Fibroblast of the aortic adventitia (primary cell): Measurements from ENCODE around the gene RNU1-1. TPM values are rescaled to one million over a fixed set of nuclear protein-coding genes. Genes with fewer than 3 reads are reported as not detected.
A peak's percentile ranks its signal among the peaks of the same experiment; 100 is the strongest.

Experiments
- DNase-seq: peaks from one replicate; pipeline ENCODE4 v3.0.0-alpha.2; 2010; ENCODE audit warnings: low read depth
- H3K4me3 ChIP-seq: 2 replicates; pipeline ENCODE4 v1.5.1; 2011; ENCODE audit warnings: low read depth, mild to moderate bottlenecking, control low read depth, low read length, moderate library complexity
- small RNA-seq: library from RNA; depleted of rRNA; stranded (forward); fragments of <200 nt; gene quantifications from one replicate; pipeline ENCODE3, GENCODE V24; 2012
- total RNA-seq: library from RNA; depleted of rRNA; stranded (reverse); fragments of >200 nt; gene quantifications from 2 replicates; pipeline ENCODE4 v1.2.3, GENCODE V29; 2012; ENCODE audit warnings: low replicate concordance
- TF ChIP-seq, protein P1 (sequence below): IDR thresholded peaks from 2 replicates; pipeline ENCODE4 v1.5.1; 2011; ENCODE audit warnings: mild to moderate bottlenecking, low read length, control low read depth, inconsistent platforms; ENCODE audit not compliant: insufficient read depth

RNU1-1 gene
- total RNA-seq, 1 donor = under 0.01 TPM

- H3K4me3 ChIP-seq = no peak overlapping the region
- no peak for DNase-seq
- TF ChIP-seq, protein P1, sequence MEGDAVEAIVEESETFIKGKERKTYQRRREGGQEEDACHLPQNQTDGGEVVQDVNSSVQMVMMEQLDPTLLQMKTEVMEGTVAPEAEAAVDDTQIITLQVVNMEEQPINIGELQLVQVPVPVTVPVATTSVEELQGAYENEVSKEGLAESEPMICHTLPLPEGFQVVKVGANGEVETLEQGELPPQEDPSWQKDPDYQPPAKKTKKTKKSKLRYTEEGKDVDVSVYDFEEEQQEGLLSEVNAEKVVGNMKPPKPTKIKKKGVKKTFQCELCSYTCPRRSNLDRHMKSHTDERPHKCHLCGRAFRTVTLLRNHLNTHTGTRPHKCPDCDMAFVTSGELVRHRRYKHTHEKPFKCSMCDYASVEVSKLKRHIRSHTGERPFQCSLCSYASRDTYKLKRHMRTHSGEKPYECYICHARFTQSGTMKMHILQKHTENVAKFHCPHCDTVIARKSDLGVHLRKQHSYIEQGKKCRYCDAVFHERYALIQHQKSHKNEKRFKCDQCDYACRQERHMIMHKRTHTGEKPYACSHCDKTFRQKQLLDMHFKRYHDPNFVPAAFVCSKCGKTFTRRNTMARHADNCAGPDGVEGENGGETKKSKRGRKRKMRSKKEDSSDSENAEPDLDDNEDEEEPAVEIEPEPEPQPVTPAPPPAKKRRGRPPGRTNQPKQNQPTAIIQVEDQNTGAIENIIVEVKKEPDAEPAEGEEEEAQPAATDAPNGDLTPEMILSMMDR = no peak
Measured at GRCh38 chr1:16468558-16468957, 45.5 kb downstream of the RNU1-1 start.

GRCh38 chr1:16464917-16465625, 49.0 kb downstream of the RNU1-1 start:
- no peak overlapping the region for H3K4me3 ChIP-seq
- TF ChIP-seq, protein P1 = no peak
- peak; percentile 9 for DNase-seq

Small RNAs within 50 kb of the gene (small RNA-seq; reads per million reads assigned to genes)
- gene RNU1-1 (not detected), gene RNU1-6P (not detected)

Other genes with a start within 250 kb of the RNU1-1 start
- 16.5 and 18.6 TPM in 2 replicates for gene FBXO42, start 161.8 kb downstream of the RNU1-1 start, total RNA-seq
- gene SZRD1, start 147.0 kb downstream of the RNU1-1 start, total RNA-seq = 67.1 and 97.9 TPM in 2 replicates
- gene SPATA21, start 76.9 kb downstream of the RNU1-1 start, total RNA-seq = not detected in 2 replicates
- gene NECAP2, start 73.6 kb downstream of the RNU1-1 start, total RNA-seq = 71.5 and 73.9 TPM in 2 replicates
- gene NBPF1, start 99.3 kb upstream of the RNU1-1 start, total RNA-seq = 36.7 and 63.1 TPM in 2 replicates
- gene RNU1-3, start 152.7 kb upstream of the RNU1-1 start, total RNA-seq = under 0.01 and 2,882 TPM in 2 replicates
- gene RNU1-4, start 226.2 kb upstream of the RNU1-1 start, total RNA-seq = under 0.01 and 2,882 TPM in 2 replicates